Stimulated activated CD8-positive, alpha-beta memory T cell treated with anti-CD3 and anti-CD28 coated beads, Interleukin-12 subunit alpha, Interleukin-12 subunit beta, amount 100 ng/mL, for 24 hours (primary cell): ENCODE results near the gene NBAS.
"Not testable (repeated sequence)": the region's sequence is repeated elsewhere in the genome, so short reads cannot be mapped to it uniquely, and the experiment has no call there.

Experiments
- DNase-seq: peaks from one replicate; pipeline ENCODE4 v3.0.0-alpha.2; 2020; ENCODE audit errors: extremely low read depth

NBAS gene

DNA sequence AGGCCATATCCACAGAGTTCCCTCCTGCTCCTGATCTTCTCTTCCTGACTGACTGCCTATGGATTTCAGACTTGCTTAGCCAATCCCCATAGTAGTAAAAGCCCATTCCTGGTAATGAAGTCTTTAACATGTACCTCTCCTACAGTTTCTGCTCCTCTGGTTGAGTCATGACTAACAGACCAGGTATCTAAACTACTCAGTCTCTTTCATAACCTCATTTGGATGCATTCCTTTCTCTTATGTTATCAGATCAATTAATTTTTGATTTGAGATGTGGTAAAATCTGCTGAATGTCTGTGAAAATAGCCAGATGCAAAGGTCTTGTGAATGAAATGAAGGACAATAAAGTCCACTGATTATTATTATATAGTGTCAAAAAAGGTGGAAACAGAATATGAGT, 198.0 kb downstream of the NBAS start:
- no peak for DNase-seq

DNA sequence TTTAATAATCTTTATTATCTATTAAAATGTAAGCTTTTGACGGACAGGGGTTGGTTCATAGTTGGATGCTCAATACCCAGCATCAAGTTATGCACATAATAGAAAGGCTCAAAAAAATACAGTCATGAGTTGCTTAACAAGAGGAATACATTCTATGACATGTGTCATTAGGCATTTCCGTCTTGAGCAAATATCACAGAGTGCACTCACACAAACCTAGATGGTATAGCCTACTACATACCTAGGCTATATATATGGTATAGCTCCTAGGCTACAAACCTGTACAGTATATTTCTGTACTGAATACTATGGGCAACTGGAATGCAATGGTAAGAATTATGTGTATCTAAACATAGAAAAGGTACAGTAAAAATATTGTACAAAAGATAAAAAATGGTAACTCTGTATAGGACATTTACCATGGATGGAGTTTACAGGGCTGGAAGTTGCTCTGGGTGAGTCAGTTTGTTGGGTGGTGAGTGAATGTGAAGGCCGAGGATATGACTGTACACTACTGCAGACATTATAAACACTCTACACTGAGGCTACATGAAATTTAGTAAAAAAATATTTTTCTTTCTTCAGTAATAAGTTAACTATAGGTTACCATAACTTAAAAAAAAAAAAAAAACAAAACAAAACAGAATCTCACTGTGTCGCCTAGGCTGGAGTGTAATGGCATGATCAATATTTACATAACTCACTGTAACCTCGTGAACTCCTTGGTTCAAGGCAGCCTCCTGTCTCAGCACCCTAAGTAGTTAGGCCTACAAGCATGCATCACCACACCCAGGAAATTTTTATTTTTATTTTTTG, 201.2 kb downstream of the NBAS start:
- no peak for DNase-seq

- DNase-seq = no peak
Measured at GRCh38 chr2:15357922-15358321, 203.2 kb downstream of the NBAS start.

DNA sequence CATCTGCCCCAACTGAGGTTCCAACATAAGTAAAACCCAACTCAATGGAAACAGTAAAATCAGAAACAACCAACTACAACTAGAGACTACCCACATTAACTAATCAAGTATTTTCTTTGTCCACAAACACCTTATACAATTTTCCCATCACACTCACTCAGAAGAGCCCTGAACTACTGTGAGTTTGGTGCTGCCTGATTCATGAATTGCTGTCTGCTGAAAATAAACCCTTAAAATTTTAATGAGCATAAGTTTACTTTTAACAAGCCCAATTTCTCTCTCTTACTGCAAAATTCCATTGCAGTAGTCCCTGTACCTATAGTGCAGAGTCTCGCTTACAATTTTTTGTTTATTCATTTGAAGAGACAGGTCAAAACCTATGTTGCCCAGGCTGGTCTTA, 203.9 kb downstream of the NBAS start:
- no peak for DNase-seq

DNA sequence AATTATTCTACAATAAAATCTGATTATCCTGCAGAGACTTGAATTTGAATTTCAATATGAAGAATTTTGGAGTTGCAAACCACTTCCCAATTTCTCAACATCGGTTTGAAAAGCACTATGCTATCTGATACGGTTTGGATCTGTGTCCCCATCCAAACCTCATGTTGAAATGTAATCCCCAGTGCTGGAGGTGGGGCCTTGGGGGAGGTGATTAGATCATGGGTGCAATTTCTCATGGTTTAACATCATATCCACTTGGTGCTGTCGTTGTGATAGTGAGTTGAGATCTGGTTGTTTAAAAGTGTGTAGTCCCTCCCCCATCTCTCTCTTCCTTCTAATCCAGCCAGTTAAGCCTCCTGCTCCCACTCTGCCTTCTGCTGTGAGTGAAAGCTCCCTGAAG, 205.7 kb downstream of the NBAS start:
- no peak for DNase-seq

GRCh38 chr2:15354596-15355366, 206.4 kb downstream of the NBAS start:
- DNase-seq = no peak

- DNase-seq = no peak
Measured at GRCh38 chr2:15352363-15352762, 208.8 kb downstream of the NBAS start.

DNA sequence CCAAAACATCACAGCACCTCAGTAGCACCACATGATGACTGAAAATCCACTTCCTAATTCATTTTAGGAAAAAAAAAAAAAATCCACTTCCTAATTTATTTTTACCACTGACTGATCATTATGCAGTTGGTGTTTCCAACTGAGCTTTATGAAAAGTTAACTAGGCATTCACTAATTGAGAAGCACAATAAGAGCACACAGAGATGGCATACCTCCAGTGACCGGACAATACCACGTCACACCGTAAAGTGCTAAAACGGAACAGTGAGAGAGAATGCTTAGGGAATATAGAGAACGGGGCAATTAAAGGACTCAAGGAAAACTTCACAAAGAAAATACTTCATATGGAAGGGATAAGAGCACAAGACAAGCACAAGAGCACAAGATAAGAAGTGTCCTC, 212.5 kb downstream of the NBAS start:
- no peak for DNase-seq

DNA sequence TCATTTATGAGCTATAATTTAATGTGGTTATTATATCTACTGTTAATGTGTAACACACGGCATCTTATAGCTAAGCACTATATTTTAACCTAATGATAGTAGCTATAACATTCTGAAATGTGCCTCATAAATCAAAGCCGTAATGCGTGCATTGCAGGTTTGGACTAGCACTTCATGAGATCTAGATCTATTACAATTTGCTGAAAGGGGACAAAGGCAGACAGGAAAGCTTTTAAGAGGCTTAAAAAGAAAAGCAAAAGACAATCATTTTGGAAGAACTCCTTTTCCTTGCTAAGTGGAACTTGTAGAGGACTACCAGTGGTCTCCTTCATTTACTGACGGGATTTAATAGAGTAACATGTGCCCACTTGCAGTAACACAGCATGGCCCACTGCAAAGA, 213.1 kb downstream of the NBAS start:
- no peak for DNase-seq

DNA sequence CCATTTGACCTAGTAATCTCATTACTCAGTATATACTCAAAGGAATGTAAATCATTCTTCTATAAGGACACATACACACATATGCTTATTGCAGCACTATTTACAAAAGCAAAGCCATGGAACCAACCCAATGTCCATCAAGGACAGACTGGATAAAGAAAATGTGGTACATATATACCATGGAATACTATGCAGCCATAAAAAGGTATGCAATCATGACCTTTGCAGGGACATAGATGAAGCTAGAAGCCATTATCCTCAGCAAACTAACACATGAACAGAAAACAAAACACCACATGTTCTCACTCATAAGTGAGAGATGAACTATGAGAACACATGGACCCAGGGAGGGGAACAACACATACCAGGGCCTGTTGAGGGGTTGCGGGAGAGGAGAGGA, 214.5 kb downstream of the NBAS start:
- no peak for DNase-seq

DNA sequence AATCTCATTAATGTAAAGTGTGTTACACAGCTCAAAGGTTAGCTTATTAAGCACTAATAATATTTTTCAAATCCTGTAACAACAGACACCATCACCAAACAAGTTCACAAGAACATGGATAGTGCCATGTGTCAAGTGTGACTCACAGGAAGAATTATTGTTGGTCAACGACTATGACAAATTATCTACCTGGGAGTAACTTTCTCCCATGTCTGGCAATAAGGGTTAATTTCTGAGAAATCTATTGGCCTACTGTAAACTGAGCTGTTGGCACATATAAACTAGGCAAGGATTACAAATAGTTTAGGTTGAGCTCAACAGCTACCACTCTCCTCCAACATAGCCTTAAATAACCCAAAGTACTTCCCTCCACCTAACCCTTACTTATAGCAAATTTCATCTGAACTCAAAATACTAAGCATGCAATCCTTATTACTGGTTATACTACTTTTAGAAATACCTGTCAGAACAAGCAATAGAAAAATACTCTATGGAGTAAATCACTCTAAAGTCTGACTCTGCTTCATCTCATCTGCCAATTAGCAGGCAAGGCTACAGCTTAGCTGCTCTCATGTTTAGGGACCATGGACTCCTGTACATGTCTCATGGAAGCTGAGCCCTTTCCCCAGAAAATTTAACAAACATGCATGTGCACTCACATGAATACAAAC, 223.0 kb downstream of the NBAS start:
- no peak for DNase-seq

DNA sequence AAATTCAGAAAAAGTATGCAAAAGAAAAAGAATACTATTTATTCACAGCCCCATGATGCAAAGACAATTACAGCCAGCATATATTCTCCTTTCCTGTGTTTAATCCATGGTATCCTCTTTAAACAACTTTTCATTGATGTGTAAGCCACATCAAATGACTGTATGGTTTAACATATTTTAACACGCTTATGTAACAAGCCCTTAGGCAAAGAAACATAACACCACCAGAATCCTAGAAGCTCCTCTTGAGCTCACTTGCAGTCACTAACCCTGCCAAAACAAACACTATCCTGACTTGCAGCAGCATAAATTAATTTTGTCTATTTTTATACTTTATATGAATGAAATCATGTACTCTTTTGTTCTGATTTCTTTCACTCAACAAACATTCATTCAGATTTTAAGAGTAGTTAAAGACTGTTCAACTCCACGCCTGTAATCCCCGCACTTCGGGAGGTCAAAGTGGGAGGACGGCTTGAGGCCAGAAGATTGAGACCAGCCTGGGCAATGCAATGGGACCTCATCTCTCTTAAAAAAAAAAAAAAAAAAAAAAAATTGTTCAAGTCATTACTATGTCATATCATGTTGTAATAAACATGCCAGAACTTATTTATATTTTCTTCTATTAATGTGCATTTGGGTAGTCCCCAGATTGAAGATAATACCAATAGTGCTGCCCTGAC, 226.3 kb downstream of the NBAS start:
- no peak for DNase-seq

- no peak for DNase-seq
Measured at GRCh38 chr2:15331787-15332186, 229.3 kb downstream of the NBAS start.

DNA sequence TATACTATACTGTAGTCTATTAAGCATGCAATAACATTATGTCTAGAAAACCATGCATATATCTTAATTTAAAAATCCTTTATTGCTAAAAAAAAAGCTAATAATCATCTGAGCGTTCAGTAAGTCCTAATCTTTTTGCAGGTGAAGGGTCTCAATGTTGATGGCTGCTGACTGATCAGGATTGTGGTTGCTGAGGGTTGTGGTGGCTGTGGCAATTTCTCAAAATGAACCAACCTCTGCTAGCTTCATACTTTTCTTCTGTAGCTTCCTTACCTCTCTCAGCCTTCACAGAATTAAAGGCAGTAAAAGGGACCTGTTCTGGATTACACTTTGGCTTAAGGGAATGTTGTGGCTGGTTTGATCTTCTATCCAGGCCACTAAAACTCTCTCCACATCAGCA, 235.8 kb downstream of the NBAS start:
- no peak for DNase-seq

DNA sequence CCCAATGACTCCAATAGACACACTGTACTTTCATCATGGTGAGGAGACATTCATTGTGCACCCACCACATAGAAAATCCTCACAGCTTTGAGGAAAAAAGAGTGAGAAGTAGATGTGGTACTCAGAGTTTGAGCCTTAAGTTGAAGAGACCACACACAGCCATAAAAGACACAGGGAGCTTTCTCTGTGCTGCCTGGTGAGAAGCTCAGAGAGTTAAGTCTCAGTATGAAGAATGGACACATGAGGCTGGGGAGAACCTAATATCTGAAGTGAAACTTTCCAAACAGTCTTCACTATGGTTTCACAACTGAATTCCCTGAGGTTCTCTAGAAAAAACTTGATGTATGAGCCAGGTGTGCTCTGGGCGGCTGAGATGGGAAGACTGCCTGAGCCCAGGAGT, 237.9 kb downstream of the NBAS start:
- DNase-seq = no peak

- not testable (repeated sequence) for DNase-seq
Measured at GRCh38 chr2:15321481-15321880, 239.7 kb downstream of the NBAS start.

GRCh38 chr2:15316370-15316814, 244.7 kb downstream of the NBAS start:
- no peak for DNase-seq

- DNase-seq = no peak
Measured at GRCh38 chr2:15315411-15315810, 245.7 kb downstream of the NBAS start.

- no peak for DNase-seq
Measured at GRCh38 chr2:15313657-15314056, 247.5 kb downstream of the NBAS start.

- no peak for DNase-seq
Measured at GRCh38 chr2:15311926-15312325, 249.2 kb downstream of the NBAS start.

DNA sequence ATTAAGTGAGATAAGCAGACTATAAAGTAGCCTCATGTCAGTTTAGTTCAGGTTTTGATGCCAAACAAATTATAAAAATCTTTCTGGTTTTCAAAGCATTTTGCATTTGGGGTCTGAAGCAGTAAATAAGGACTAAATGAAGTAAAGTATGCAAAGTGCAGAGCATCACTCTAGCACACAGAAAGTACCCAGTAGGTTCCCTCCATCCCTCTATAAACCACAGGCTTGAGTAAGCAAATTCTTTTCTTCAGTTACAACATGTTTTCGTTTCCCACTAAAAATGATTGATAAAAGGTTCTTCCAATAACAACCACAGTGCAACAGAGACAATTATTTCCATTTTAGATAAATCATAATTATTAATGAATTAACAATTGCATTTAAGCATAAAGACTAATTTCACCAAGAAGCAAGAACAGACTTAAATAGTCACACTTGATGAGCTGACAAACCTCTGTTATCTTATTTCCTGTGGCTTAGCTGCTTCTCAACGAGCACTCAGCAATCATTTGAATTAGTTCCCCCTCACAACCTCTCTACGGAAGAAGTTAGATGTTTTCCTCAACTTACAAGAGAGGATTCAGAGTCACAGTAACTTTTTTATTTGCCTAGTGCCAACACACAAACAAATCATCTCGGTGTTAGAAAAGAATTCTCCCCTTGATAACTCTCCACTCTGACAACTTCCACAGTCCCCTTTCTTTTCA, 249.8 kb downstream of the NBAS start:
- no peak for DNase-seq
